Liver (tissue), 3 donors: ENCODE data around the gene NMUR1.

Source experiments
- CTCF ChIP-seq: fragments of 150-350 bp; IDR thresholded peaks from 2 replicates; pipeline ENCODE4 v1.5.1; 2017; ENCODE audit warnings: improper control_type of control experiment, low read depth, low read length; ENCODE audit not compliant: missing input control
- EGR1 ChIP-seq, 2 donors: IDR thresholded peaks; 2 replicates each; pipeline ENCODE4 v1.6.1; 2016 to 2018; ENCODE audit warnings: antibody characterized with exemption in 2 of 2, low read depth in 2 of 2
- JUND ChIP-seq, 2 donors: IDR thresholded peaks; 2 replicates each; pipeline ENCODE4 v1.6.1; 2016; ENCODE audit warnings: antibody characterized with exemption in 2 of 2
- REST ChIP-seq: IDR thresholded peaks from 2 replicates; pipeline ENCODE4 v1.6.1; 2016; ENCODE audit warnings: antibody characterized with exemption, mild to moderate bottlenecking
- TAF1 ChIP-seq: conservative IDR thresholded peaks from 2 replicates; pipeline ENCODE4 v1.6.1; 2016; ENCODE audit warnings: antibody characterized with exemption, mild to moderate bottlenecking
- donor health status: healthy.
- donor health status: healthy.

DNA sequence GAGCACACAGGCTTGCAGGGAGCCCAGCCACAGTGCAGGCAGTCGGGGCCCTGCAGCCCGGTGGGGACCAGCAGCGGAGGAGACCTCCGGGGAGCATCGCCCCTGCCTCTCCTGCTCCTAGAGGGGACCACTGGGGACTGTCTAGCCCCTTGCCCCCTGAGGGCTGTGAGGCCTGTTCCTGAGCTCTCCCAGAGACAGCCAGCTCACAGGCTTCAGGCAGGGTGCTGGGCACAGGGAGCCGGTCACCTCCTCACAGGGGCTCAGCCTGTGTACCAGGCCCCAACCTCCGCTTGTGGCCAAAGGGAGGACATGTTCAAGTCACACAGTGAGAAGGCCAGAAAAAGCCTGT, 3.5 kb upstream of the NMUR1 start:
- TF ChIP-seq CTCF (no peak), TAF1 (no peak), JUND (IDR thresholded peaks at IDR 0.05) (no peak), REST (no peak), EGR1 (IDR thresholded peaks at IDR 0.05; ENCODE audit: low read depth in 2 of 2) (no peak)
